PC-3 (cell line): ENCODE results near the gene CCN2. TPM values are rescaled to one million over a fixed set of nuclear protein-coding genes. Genes with fewer than 3 reads are reported as not detected.

Experiments
- ATAC-seq: fragments of 200-7000 bp; cut with Tn5 transposase; 2 replicates; pipeline ENCODE4 v1.9.1; 2020; ENCODE audit warnings: mild to moderate bottlenecking, moderate library complexity
- Bru-seq: library from RNA; stranded (reverse); fragments of 400-500 nt; gene quantifications from one replicate; lab custom pipeline; 2021; lab: Mats Ljungman, UMichigan
- BruChase-seq, 2 experiments: library from RNA; stranded (reverse); fragments of 400-500 nt; gene quantifications; one replicate each; lab custom pipeline; 2021; lab: Mats Ljungman, UMichigan
- BruUV-seq: library from RNA; stranded (reverse); fragments of 400-500 nt; replicated peaks from 2 replicates; lab custom pipeline; 2021; lab: Mats Ljungman, UMichigan
- CTCF ChIA-PET: fragments of 300-600 bp; sonication (Branson Sonifier 250); formaldehyde crosslinking; loops from one replicate; lab custom pipeline; 2022; ENCODE audit warnings: antibody characterized with exemption; lab: Charles Lee
- POLR2A ChIA-PET: fragments of 300-600 bp; sonication (Branson Sonifier 250); formaldehyde crosslinking; loops from one replicate; lab custom pipeline; 2022; ENCODE audit warnings: antibody characterized with exemption; ENCODE audit not compliant: unreplicated experiment; lab: Charles Lee
- DNase-seq: peaks from one replicate; pipeline ENCODE4 v3.0.0-alpha.2; 2015
- H2AFZ ChIP-seq: fragments of 300-600 bp; sonication (generic); 2 replicates; pipeline ENCODE4 v1.6.0; 2016; ENCODE audit warnings: antibody characterized with exemption, low read length
- H3F3A ChIP-seq: fragments of 300-600 bp; sonication (generic); one replicate; pipeline ENCODE4 v1.6.0; 2017; ENCODE audit warnings: antibody characterized with exemption, low read length, control low read depth, mild to moderate bottlenecking; ENCODE audit not compliant: unreplicated experiment
- H3K27ac ChIP-seq: fragments of 300-600 bp; sonication (generic); 2 replicates; pipeline ENCODE4 v1.5.1; 2016; ENCODE audit warnings: mild to moderate bottlenecking, low read length
- H3K27me3 ChIP-seq: fragments of 300-600 bp; sonication (generic); 2 replicates; pipeline ENCODE4 v1.6.1; 2016; ENCODE audit warnings: low read length, mixed read lengths
- H3K36me3 ChIP-seq: fragments of 300-600 bp; sonication (generic); 2 replicates; pipeline ENCODE4 v1.6.1; 2016; ENCODE audit warnings: low read depth, mixed run types, low read length, mixed read lengths
- H3K4me1 ChIP-seq: fragments of 300-600 bp; sonication (generic); 2 replicates; pipeline ENCODE4 v1.5.1; 2016; ENCODE audit warnings: low read length; ENCODE audit not compliant: insufficient read depth
- H3K4me2 ChIP-seq: fragments of 300-600 bp; sonication (generic); 2 replicates; pipeline ENCODE4 v1.6.0; 2016; ENCODE audit warnings: low read length
- H3K4me3 ChIP-seq: fragments of 300-600 bp; sonication (generic); 2 replicates; pipeline ENCODE4 v1.5.1; 2016; ENCODE audit warnings: mild to moderate bottlenecking, low read length, mixed read lengths
- H3K79me2 ChIP-seq: fragments of 300-600 bp; sonication (generic); 2 replicates; pipeline ENCODE4 v1.6.1; 2017; ENCODE audit warnings: low read length, mixed read lengths
- H3K9ac ChIP-seq: fragments of 300-600 bp; sonication (generic); 2 replicates; pipeline ENCODE4 v1.6.0; 2016; ENCODE audit warnings: mild to moderate bottlenecking, low read length
- H3K9me2 ChIP-seq: fragments of 300-600 bp; sonication (generic); replicated peaks from 2 replicates; pipeline ENCODE4 v1.6.1; 2016; ENCODE audit warnings: mixed run types, low read length, mixed read lengths
- H3K9me3 ChIP-seq: fragments of 300-600 bp; sonication (generic); 2 replicates; pipeline ENCODE4 v1.6.1; 2016; ENCODE audit warnings: low read length, mixed read lengths
- H4K20me1 ChIP-seq: fragments of 300-600 bp; sonication (generic); 2 replicates; pipeline ENCODE4 v1.6.1; 2016; ENCODE audit warnings: low read length, mixed read lengths
- EZH2 ChIP-seq: fragments of 300-600 bp; sonication (generic); IDR thresholded peaks from one replicate; pipeline ENCODE4 v1.6.1; 2017; ENCODE audit warnings: antibody characterized with exemption, mild to moderate bottlenecking, low read length; ENCODE audit not compliant: unreplicated experiment
- EZH2phosphoT487 ChIP-seq: fragments of 300-600 bp; sonication (generic); IDR thresholded peaks from 2 replicates; pipeline ENCODE4 v1.6.1; 2018; ENCODE audit warnings: mild to moderate bottlenecking, antibody characterized with exemption, low read length, borderline replicate concordance
- intact Hi-C: fragments of 100-400 bp; cut with micrococcal nuclease; formaldehyde crosslinking; loops from 2 replicates; pipeline ENCODE4 v1.9.0; 2023
- long read RNA-seq: library from polyadenylated mRNA; unstranded; transcript quantifications from one replicate; pipeline ENCODE4 v2.0.0, GENCODE V29; 2021; ENCODE audit not compliant: unreplicated experiment
- total RNA-seq: library from RNA; depleted of rRNA; stranded (reverse); fragments of >200 nt; gene quantifications from 2 replicates; pipeline ENCODE4 v1.2.3, GENCODE V29; 2014; rRNA removed
- TF ChIP-seq, protein P1 (sequence below): fragments of 300-600 bp; sonication (generic); conservative IDR thresholded peaks from 2 replicates; pipeline ENCODE4 v1.5.1; 2017; ENCODE audit warnings: antibody characterized with exemption, low read depth, mild to moderate bottlenecking, low read length

Gene CCN2, protein sequence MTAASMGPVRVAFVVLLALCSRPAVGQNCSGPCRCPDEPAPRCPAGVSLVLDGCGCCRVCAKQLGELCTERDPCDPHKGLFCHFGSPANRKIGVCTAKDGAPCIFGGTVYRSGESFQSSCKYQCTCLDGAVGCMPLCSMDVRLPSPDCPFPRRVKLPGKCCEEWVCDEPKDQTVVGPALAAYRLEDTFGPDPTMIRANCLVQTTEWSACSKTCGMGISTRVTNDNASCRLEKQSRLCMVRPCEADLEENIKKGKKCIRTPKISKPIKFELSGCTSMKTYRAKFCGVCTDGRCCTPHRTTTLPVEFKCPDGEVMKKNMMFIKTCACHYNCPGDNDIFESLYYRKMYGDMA
- total RNA-seq (33.2 and 34.4 TPM in 2 replicates), Bru-seq, nascent RNA (percentile 97 among the genes with signal in this experiment), BruChase-seq, experiment 1, labeled RNA remaining after a 6-hour chase (percentile 96 among the genes with signal in this experiment), BruChase-seq, experiment 2, labeled RNA remaining after a 2-hour chase (percentile 98 among the genes with signal in this experiment)
- long read RNA-seq, transcript CTGF-201 (5 exons, 2,339 nt): major isoform, 58 of 85 reads
- long read RNA-seq, partial matches to known transcripts: 17 of 85 reads
- long read RNA-seq, other reads (novel, unspliced or antisense): 10 of 85 reads

DNA sequence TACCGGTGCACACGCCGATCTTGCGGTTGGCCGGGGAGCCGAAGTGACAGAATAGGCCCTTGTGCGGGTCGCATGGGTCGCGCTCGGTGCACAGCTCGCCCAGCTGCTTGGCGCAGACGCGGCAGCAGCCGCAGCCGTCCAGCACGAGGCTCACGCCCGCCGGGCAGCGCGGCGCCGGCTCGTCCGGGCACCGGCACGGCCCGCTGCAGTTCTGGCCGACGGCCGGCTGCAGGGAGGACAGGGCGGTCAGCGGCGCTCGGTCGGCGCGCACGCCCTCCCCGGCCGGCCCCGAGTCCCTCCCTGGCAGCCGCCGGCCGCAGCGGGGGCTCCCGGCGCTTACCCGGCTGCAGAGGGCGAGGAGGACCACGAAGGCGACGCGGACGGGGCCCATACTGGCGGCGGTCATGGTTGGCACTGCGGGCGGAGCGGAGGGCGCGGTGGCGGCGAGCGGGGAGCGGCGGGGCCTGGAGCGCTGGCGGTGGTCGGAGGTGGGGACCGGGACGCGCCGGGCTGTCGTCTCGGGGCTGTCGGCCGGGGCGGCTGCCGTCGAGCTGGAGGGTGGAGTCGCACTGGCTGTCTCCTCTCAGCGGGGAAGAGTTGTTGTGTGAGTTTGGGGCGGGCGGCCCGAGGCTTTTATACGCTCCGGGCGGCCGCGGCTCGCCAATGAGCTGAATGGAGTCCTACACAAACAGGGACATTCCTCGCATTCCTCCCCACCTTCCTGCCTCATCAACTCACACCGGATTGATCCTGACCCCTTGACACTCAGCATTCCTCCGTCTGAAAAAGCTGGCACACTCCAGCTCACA is at the start of gene CCN2:
CCN2 (minus strand) TSS at position 606 of the 809 bp plus-strand sequence; CDS start at position 406, 200 bp downstream.
- no peaks in the 10 kb centered on the region for H3F3A ChIP-seq
- POLR2A ChIA-PET: interaction anchor here (0.6 to 1.1 kb wide), 17 partner anchors 20 to 771 kb away, joined by 3 to 12 read pairs (median 4); no protein-coding TSS in a partner anchor
- H3K9me2 ChIP-seq: no peaks in the 10 kb centered on the region
- H3K27ac ChIP-seq: no peak within 1 kb of the TSS
- BruUV-seq: no TSS peak
- intact Hi-C loops: loop anchor here (1.0 to 5.0 kb wide), 3 partner anchors 70 to 266 kb away; no protein-coding TSS in a partner anchor
- peak within 1 kb of the TSS; percentile 20; the same call in 1 of the 2 replicates for H3K9ac ChIP-seq
- H3K27me3 ChIP-seq: no peaks in the 10 kb centered on the region
- CTCF ChIA-PET: interaction anchor here (0.7 kb wide), 1 partner anchor 26 kb away, joined by 5 read pairs; no protein-coding TSS in a partner anchor
- H3K79me2 ChIP-seq: peaks cover 12% of the 10 kb centered on the region
- H4K20me1 ChIP-seq: peaks cover 10% of the 10 kb centered on the region
- DNase-seq (peak; percentile 87), ATAC-seq (peak; percentile 62)
- peaks cover 11% of the 10 kb centered on the region; the same call in 1 of the 2 replicates for H3K36me3 ChIP-seq
- TF ChIP-seq, protein P1, sequence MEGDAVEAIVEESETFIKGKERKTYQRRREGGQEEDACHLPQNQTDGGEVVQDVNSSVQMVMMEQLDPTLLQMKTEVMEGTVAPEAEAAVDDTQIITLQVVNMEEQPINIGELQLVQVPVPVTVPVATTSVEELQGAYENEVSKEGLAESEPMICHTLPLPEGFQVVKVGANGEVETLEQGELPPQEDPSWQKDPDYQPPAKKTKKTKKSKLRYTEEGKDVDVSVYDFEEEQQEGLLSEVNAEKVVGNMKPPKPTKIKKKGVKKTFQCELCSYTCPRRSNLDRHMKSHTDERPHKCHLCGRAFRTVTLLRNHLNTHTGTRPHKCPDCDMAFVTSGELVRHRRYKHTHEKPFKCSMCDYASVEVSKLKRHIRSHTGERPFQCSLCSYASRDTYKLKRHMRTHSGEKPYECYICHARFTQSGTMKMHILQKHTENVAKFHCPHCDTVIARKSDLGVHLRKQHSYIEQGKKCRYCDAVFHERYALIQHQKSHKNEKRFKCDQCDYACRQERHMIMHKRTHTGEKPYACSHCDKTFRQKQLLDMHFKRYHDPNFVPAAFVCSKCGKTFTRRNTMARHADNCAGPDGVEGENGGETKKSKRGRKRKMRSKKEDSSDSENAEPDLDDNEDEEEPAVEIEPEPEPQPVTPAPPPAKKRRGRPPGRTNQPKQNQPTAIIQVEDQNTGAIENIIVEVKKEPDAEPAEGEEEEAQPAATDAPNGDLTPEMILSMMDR: no peak
- TF ChIP-seq EZH2phosphoT487: no peak
- no peak for TF ChIP-seq EZH2
- peaks cover 42% of the 10 kb centered on the region for H3K4me1 ChIP-seq
- H3K4me2 ChIP-seq: peak within 1 kb of the TSS; percentile 96
- H2AFZ ChIP-seq: peak within 1 kb of the TSS; percentile 62
- H3K4me3 ChIP-seq: peak within 1 kb of the TSS; percentile 86
- no peaks in the 10 kb centered on the region for H3K9me3 ChIP-seq

DNA sequence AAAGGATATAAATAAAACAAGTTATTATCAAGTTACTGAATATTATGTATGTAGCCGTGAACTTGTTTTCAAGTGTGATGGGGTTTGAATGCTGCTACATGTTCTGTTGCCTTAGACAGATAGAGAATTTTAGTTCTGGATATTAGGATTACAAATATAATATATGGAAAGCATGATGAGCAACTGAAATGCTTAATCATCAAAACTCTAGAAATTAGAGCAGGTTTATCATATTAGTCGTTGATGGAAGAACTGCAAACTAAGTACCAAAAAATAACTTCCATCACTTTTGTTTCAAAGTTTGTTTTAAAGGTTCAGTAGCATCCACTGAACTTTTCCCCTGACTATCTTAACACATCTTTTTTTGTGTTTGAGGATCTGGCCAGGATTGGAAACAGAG is 49.1 kb upstream of the CCN2 start:
- ATAC-seq (no peak), DNase-seq (no peak)
- Histone ChIP-seq H3K9me2 (no peaks in the 10 kb centered on the region), H2AFZ (no peak overlapping the region), H3K4me3 (no peak overlapping the region), H3K79me2 (no peaks in the 10 kb centered on the region), H3K36me3 (no peaks in the 10 kb centered on the region), H3K9ac (no peak overlapping the region), H3K27ac (no peak overlapping the region), H3K9me3 (no peaks in the 10 kb centered on the region), H3F3A (no peaks in the 10 kb centered on the region), H3K4me1 (peaks cover 15% of the 10 kb centered on the region), H3K4me2 (no peak overlapping the region), H3K27me3 (no peaks in the 10 kb centered on the region), H4K20me1 (no peaks in the 10 kb centered on the region)
- intact Hi-C loops: no loop called here
- no TSS peak for BruUV-seq
- CTCF ChIA-PET: no interaction called here
- TF ChIP-seq EZH2phosphoT487 (no peak), EZH2 (no peak)
- TF ChIP-seq, protein P1: no peak
- POLR2A ChIA-PET: no interaction called here
